ENCODE results near the gene SENP6. TPM values are rescaled to one million over a fixed set of nuclear protein-coding genes. Genes with fewer than 3 reads are reported as not detected.
"Not testable (repeated sequence)": the region's sequence is repeated elsewhere in the genome, so short reads cannot be mapped to it uniquely, and the experiment has no call there.

The SENP6 gene
- total RNA-seq, 1 donor from 2014 or later = 71.9 TPM

DNA sequence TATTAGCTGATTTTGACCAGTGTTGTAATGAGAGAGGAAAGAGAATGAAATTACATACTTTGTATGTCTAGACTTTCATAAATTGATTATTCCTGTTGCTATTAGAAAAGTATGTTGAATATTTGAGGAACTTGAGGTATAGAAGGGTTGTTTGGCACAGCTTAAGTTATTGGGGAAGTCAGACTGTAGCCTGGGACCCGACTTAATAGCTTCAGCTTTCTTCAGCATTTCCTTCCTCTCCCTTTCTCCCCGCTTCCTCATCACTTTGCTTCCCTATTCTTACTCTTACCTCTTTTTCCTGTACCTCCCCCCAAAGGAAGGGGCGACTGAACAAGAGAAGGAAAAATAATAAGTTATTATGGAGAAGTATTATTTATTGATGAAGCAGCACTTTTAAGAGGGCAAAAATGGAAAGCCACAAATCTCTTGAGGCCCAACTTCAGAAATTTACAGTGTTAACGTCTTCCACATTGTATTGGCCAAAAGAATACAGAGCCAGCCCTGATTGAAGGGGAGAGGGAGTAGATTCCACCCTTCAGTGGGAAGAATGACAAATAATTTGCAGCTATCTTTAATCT is 7.4 kb downstream of the SENP6 start:
- intact Hi-C loops (cut with micrococcal nuclease) = no loop called here

GRCh38 chr6:75609639-75610590 is 8.2 kb downstream of the SENP6 start:
- intact Hi-C loops (cut with micrococcal nuclease) = no loop called here

DNA sequence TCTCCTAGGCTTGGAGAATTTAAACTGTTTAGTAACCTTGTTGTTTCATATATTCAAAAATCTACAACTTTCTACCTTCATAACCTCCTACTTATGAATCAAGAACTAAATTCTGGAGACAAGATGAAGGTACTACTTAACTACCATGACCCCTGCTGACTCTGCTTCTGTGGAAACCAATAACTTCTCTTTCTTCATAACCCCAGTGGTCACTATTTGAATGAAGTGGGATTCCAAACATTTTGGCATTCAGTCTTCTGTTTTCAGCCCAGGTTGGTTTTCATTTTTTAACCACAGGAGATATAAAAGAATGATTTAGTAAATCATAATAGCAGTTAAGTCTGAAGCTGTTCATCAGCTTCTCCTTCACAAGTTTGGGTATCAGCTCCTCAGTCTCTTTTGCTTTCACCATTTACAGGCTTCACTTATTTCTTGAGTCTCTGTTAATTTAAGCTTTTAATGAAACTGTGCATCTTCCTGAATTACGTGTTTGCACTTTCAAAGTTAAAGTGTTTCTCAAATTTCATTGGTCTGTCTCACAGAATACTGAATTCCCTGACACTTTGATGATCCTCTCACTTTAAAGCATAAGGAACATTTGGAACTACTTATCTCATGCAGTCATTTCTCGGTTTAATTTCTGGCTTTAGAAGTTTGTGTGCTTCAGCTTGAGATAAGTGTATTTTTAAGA is 9.5 kb downstream of the SENP6 start:
- intact Hi-C loops (cut with micrococcal nuclease) = loop anchor here (1.0 kb wide), 1 partner anchor 8 kb away; no protein-coding TSS in a partner anchor

- intact Hi-C loops (cut with micrococcal nuclease) = loop anchor here (1.0 kb wide), 1 partner anchor 9 kb away; no protein-coding TSS in a partner anchor
These were observed 10.2 kb downstream of the SENP6 start for GRCh38 chr6:75611702-75612375.

DNA sequence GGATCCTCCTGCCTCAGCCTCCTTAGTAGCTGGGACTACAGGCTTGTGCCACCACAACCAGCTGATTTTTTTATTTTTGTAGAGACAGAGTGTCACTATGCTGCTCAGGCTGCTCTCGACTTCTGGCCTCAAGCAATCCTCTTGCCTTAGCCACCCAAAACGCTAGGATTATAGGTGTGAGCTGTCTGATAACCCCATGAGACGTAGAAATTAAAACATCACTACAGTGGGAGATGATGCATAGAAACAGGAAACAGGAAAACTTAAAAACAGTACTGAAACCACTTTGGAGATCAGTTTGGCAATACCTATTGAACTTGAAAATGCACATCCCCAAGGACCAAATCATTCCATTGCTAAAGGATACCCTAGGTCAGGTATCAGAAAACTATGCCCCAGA is 10.8 kb downstream of the SENP6 start:
- intact Hi-C loops (cut with micrococcal nuclease) = no loop called here

DNA sequence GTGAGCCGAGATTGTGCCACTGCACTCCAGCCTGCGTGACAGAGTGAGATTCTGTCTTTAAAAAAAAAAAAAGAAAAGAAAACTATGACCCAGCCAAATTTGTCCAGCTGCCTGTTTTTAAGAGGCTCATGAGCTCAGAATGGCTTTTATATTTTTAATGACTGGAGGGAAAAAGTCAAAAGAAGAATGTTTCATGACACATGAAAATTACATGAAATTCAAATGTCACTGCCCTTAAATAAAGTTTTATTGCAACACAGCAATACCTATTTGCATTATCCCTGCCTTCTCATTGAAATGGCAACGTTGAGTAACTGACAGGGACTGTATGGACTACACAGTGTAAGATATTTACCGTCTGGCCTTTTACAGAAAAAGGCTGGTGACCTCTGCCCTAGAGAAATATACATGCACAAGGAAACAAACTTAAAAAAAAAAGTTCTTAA is 11.4 kb downstream of the SENP6 start:
- intact Hi-C loops (cut with micrococcal nuclease) = no loop called here

DNA sequence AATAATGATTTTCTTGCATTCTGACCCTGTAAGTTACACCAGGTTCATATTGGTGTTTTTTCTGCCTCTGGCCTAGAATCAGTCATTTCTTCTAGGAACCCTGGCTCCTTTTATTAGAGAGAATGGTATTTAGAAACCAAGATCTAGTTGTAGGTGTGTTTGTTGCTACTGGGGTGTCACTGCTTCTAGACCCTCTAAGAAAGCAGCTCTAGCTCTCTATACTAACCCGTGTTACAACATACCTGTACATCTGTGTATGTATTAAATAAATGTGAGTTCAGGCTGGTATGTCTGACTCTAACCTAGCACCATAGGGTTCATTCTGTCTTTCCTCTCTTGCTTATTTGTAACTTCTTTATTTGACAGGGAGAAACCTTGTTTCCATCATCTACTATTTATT is 16.8 kb downstream of the SENP6 start:
- intact Hi-C loops (cut with micrococcal nuclease) = no loop called here

DNA sequence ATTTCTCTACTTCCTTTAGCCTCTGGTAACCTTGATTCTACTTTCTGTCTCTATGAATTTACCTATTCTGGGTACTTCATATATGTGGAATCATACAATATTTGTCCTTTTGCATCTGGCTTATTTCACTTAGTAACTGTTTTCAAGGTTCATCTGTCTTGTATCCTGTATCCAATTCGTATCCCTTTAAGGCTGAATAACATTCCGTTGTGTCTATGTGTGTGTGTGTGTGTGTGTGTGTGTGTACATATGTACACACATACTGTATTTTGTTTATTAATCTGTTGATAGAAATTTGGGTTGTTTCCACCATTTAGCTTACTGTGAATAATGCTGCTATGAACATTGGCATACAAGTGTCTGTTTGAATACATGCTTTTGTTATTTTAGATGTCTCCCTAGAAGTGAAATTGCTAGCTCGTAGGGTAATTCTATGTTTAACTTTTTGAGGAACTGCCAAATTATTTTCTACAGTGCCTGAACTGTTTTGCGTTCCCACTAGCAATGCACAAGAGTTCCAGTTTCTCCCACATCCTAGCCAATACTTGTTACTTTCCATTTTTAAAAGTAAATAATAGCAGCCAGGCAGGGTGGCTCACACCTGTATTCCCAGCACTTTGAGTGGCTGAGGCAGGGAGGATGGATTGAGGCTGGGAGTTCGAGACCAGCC is 17.7 kb downstream of the SENP6 start:
- intact Hi-C loops (cut with micrococcal nuclease) = no loop called here

DNA sequence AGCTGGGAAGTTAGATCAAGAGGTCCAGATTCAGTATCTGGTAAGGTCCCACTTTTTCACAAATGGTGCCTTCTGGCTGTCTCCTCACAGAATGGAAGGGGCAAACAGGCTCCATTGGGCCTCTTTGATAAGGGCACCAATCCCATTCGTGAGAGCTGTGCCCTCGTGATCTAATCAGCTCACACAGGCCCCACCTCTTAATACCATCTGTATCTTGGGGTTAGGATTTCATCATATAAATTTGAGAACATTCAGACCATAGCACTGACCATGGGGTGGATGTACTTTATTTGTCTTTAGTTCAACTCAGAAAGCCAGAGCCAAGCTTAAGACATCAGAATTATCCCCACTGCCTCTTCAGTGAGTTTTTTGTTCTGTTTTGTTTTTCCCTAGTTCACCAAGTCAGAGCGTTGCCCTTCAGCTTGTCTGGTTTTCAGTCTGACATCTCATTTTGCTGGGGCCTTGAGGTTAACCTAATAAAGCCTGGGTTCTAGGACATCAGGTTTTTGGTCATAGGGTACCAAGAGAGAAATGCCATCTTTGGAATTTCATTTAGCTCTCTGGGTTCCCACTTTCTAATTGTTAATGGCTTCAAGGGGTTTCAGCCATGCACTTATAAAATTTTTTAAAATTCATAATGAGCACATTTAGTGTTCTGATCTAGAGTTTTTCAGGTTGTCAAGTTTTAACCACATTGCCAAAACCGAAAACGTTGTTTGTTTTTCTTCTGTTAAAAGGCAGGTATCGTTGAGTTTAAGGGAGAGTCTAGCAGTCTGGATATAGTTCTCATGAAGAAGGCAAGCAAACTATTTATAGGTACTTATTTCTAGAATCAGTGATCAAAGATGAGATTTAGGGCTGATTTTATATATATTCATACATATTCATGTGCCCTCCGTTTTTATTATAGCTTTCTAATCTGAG is 19.0 kb downstream of the SENP6 start:
- intact Hi-C loops (cut with micrococcal nuclease) = no loop called here

DNA sequence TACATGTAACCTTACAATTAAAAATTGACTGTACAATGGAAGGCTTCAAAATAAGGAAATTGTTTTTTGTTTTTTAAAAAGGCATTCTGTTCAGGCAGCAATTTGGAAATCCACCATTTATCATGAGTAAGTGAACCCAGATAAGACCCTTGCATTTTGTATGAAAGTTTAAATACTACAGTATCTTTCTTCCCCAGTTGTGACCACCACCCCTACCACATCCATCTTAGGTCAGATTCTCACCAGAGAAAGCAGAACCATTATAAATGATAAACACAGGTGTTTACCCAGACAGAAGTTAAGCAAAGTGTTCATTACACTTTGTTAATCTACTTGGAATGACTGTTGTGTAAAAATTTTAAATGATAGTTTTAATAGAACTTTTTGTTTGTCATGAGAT is 20.2 kb downstream of the SENP6 start:
- intact Hi-C loops (cut with micrococcal nuclease) = no loop called here

DNA sequence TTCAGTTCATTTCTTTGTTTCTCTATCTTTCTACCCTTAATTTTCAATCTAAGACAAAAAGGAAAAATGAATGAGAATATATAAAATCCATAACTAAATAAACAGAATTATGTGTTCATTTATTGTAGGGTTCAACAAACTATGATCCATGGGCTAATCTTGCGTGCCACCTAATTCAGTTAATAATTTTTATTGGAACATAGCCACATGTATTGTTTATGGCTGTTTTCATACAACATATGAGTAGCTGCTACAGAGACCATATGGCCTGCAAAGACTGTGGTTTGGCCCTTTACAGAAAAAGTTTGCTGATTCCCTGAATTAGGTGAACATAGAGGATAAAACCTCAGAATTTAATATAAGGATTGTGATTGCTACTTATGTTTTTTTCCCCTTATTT is 21.8 kb downstream of the SENP6 start:
- intact Hi-C loops (cut with micrococcal nuclease) = no loop called here

DNA sequence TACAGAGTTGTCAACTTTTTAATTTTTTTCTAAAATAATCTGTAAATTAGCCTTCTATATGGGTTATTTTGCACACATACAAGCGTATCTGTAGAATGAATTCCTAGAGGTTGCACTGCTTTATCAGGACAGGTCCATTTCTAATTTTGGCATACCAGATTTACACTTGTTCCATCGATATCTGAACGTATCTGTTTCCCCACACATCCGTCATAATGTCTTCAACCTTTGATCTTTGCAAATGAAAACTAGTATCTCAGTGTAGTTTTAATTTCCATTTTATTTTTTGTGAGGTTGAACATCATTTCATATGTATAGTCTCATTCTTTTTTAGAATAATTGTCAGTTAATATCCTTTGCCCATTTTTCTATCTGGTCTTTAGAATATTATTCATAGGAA is 22.7 kb downstream of the SENP6 start:
- intact Hi-C loops (cut with micrococcal nuclease) = no loop called here

GRCh38 chr6:75624988-75625387 is 23.3 kb downstream of the SENP6 start:
- intact Hi-C loops (cut with micrococcal nuclease) = no loop called here

- intact Hi-C loops (cut with micrococcal nuclease) = no loop called here
These were observed 24.9 kb downstream of the SENP6 start for GRCh38 chr6:75626561-75626960.

- intact Hi-C loops (cut with micrococcal nuclease) = not testable (repeated sequence)
These were observed 26.0 kb downstream of the SENP6 start for GRCh38 chr6:75627708-75628107.

GRCh38 chr6:75631859-75632635 is 30.4 kb downstream of the SENP6 start:
- intact Hi-C loops (cut with micrococcal nuclease) = no loop called here

DNA sequence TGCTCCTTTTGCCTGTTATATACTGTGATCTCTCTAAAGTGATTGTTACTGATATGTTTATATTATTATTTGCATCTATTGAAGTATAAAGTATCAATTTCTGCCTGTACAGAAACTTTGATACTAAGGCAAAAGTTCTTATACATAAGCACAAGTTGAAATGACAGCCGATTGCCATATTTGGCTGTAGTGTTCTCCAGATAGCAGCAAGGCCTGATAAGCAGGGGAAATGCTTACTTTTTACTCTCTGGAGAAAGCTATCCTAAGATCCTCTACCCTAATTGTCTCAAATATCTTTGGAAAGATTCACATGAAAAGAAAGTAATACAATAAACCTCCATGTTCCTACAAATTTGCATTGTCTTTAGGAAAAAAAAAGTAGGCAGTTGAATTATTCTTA is 31.4 kb downstream of the SENP6 start:
- intact Hi-C loops (cut with micrococcal nuclease) = no loop called here

DNA sequence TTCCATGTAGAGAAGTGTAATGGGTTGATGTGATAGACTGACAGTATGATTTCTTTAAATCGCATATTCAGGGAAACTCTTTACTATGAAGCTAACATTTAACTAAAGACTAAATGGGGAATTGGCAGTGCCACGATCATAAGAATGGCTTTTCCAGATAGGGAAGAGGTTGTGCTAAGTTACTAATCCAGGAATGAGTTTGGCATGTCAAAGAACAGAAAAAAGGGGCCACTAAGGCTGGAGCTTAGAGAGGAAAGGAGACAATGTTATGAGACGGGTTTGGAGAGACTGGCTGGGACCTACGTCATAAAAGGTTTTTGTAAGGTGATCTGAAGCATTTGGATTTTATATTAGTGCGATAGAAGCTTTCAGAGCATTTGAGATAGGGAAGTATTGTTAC is 40.6 kb downstream of the SENP6 start:
- intact Hi-C loops (cut with micrococcal nuclease) = no loop called here

- intact Hi-C loops (cut with micrococcal nuclease) = no loop called here
These were observed 41.5 kb downstream of the SENP6 start for GRCh38 chr6:75643173-75643572.
